IPS-18a (cell line): ENCODE data around the gene KIFAP3.
A peak's percentile ranks its signal among the peaks of the same experiment; 100 is the strongest.
"Not testable (repeated sequence)": the region's sequence is repeated elsewhere in the genome, so short reads cannot be mapped to it uniquely, and the experiment has no call there.

Experiments used
- H3K27ac ChIP-seq: one replicate; pipeline ENCODE4 v1.5.1; 2013; ENCODE audit warnings: low read length
- H3K27me3 ChIP-seq: one replicate; pipeline ENCODE4 v1.6.1; 2013; ENCODE audit warnings: mild to moderate bottlenecking, low read length; ENCODE audit not compliant: control insufficient read depth, insufficient read depth
- H3K36me3 ChIP-seq: one replicate; pipeline ENCODE4 v1.6.1; 2013; ENCODE audit warnings: low read depth, low read length; ENCODE audit not compliant: control insufficient read depth
- H3K4me1 ChIP-seq: one replicate; pipeline ENCODE4 v1.6.1; 2013; ENCODE audit warnings: low read depth, low read length; ENCODE audit not compliant: control insufficient read depth
- H3K4me3 ChIP-seq: one replicate; pipeline ENCODE4 v1.5.1; 2013; ENCODE audit warnings: low read length
- H3K9ac ChIP-seq: one replicate; pipeline ENCODE4 v1.6.1; 2013; ENCODE audit warnings: mild to moderate bottlenecking, low read length, moderate library complexity
- H3K9me3 ChIP-seq: one replicate; pipeline ENCODE4 v1.6.1; 2013; ENCODE audit warnings: low read depth, low read length; ENCODE audit not compliant: control insufficient read depth

The KIFAP3 gene

DNA sequence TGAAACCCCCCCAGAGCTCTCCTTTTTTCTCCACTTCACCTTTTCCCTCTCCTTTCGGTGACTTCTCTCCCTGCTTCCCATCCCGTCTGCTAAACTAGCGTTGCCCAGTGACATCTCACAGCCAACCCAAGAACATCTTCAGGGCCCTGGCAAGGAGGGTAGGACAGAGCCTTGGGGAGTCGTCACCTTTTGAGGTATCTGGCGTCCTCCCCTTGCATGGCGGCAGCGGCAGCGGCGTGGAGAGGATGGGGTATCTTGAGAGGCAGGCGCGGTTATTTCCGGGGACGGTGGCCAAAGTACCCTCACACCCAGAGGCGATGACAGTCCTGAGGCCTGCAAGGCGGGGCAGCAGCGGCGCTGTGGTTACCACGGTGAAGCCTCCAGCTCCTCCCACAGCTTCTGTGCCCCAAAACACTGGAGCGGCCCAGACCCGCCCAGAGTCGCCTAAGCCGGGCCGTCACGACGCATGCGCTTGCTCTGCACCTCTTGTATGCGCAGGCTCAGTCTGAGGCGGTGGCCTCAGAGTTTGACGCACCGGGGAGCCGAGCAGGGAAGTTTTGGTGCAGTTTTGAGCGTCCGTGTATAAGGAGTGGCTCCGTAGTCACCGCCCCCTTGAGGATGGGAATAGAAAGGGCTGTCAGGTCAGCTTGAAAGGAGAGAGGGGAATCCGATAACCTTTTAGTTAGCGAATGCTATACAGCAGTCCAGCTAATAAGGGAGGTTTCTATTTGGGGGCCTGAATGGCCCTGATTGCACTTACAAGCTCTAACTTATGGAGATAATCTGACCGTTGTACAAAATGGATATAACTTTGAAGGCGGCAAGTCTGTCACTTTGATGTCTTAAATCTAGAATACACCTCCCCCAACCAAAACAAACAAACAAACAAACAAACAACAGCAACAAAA, at the start of gene KIFAP3:
Gene KIFAP3 (minus strand): TSS at position 446 of the 908 bp plus-strand sequence. CDS start 228 bp downstream, at position 218.
- Histone ChIP-seq H3K4me1 (peaks cover 5% of the 10 kb centered on the region), H3K9ac (no peak within 1 kb of the TSS), H3K9me3 (peaks cover 4% of the 10 kb centered on the region), H3K27ac (no peak within 1 kb of the TSS), H3K27me3 (no peaks in the 10 kb centered on the region), H3K36me3 (no peaks in the 10 kb centered on the region), H3K4me3 (peak within 1 kb of the TSS; percentile 83)

DNA sequence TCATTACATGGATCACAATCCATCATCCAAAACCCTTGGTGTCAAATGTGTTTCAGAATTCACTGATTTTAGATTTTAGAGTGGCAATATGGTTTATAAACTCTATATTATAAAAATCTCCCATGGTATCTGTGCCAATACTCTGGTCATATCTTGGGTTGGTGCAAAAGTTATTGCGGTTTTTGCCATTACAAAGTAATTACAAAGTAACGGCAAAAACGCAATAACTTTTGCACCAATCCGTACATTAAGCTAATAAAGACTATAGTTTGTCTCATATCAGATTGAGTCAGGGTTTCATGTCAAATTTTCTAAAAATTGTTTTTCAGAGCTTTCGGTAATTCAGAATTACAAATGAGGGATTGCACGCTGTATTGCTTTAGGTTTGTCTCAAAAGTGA, 47.9 kb upstream of the KIFAP3 start:
- Histone ChIP-seq H3K9ac (no peak overlapping the region), H3K36me3 (no peaks in the 10 kb centered on the region), H3K27me3 (no peaks in the 10 kb centered on the region), H3K4me3 (no peak overlapping the region), H3K9me3 (no peaks in the 10 kb centered on the region), H3K4me1 (peaks cover 7% of the 10 kb centered on the region), H3K27ac (no peak overlapping the region)

GRCh38 chr1:170114906-170115305, 40.4 kb upstream of the KIFAP3 start:
- Histone ChIP-seq H3K9me3 (peaks cover 5% of the 10 kb centered on the region), H3K9ac (no peak overlapping the region), H3K27ac (no peak overlapping the region), H3K4me3 (no peak overlapping the region), H3K27me3 (no peaks in the 10 kb centered on the region), H3K4me1 (no peaks in the 10 kb centered on the region), H3K36me3 (no peaks in the 10 kb centered on the region)

- not testable (repeated sequence) for H3K9ac ChIP-seq, H3K9me3 ChIP-seq, H3K27ac ChIP-seq, H3K4me3 ChIP-seq, H3K4me1 ChIP-seq, H3K36me3 ChIP-seq, H3K27me3 ChIP-seq
Observed at GRCh38 chr1:170113140-170113539, 38.6 kb upstream of the KIFAP3 start.

- no peak overlapping the region for H3K4me3 ChIP-seq
- no peaks in the 10 kb centered on the region for H3K4me1 ChIP-seq
- H3K9me3 ChIP-seq: no peaks in the 10 kb centered on the region
- H3K27ac ChIP-seq: no peak overlapping the region
- no peaks in the 10 kb centered on the region for H3K27me3 ChIP-seq
- no peak overlapping the region for H3K9ac ChIP-seq
- no peaks in the 10 kb centered on the region for H3K36me3 ChIP-seq
Observed at GRCh38 chr1:170097449-170097948, 23.0 kb upstream of the KIFAP3 start.

DNA sequence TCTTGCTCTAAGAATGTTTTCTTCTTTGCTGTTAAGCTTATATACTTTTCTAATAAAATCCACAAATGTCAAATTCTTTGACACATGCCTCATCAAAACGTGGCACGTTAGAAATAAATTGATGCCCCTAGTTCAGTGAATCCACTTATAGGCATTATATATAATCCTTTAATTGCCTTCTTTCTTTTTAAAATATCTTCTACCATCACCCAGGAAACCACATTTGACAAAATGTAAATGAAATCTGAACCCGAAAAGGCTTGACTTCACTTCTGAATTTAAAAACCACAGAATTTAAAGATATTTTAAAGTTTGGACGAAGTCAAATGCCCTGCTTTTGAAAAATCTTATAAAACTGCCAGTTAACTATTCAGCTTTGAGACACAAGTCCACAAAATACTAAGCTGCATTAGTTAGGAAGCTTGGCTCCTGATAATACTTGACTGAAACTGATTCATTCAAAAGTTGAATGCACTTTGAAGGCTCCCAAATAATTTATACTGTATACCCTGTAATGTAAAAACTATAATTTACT, 22.4 kb upstream of the KIFAP3 start:
- no peaks in the 10 kb centered on the region for H3K9me3 ChIP-seq
- no peak overlapping the region for H3K4me3 ChIP-seq
- H3K4me1 ChIP-seq: no peaks in the 10 kb centered on the region
- H3K27me3 ChIP-seq: no peaks in the 10 kb centered on the region
- no peaks in the 10 kb centered on the region for H3K36me3 ChIP-seq
- no peak overlapping the region for H3K9ac ChIP-seq
- no peak overlapping the region for H3K27ac ChIP-seq

DNA sequence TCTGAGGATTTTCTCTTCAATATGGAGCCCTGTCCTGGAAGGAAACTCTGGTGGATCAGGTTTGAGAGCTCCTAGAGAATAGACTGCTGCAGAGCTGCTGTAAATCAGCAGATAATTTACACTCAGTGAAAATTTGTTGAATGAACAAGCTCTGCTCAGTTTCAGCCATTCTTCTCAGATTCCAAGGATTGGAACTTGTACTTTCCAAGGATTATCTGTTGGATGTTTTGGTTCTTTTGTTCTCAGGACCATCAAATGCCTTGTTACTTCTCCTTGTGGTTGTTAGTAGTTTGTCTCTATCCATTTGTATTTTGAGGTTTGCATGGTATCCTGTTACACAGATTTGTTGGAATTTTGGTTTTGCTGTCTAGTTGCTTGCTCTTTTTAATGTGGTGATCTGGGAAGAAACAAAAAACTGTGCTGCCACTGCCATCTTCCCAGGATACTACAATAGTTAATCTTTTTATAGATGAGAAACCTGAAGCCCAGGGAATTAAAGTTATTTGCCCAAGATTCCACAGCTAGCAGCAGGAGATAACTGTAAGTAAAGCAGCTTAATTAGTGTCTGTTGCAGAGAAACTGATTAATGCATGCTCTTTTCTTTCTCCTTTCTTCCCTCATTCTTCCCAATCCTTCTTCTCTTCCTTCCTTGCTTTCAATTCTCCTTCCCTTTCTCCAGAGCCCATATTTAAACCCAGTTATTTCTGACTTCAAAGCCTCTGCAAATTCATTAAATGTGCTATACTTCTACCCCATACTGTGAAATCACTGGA, 21.7 kb upstream of the KIFAP3 start:
- Histone ChIP-seq H3K4me3 (no peak overlapping the region), H3K9me3 (no peaks in the 10 kb centered on the region), H3K27me3 (no peaks in the 10 kb centered on the region), H3K4me1 (no peaks in the 10 kb centered on the region), H3K36me3 (no peaks in the 10 kb centered on the region), H3K27ac (no peak overlapping the region), H3K9ac (no peak overlapping the region)

- not testable (repeated sequence) for H3K36me3 ChIP-seq, H3K27ac ChIP-seq, H3K9me3 ChIP-seq, H3K4me1 ChIP-seq, H3K27me3 ChIP-seq
- Histone ChIP-seq H3K4me3 (peak overlapping the region; percentile 58), H3K9ac (peak overlapping the region; percentile 52)
Observed at GRCh38 chr1:170094697-170095616, 20.5 kb upstream of the KIFAP3 start.

DNA sequence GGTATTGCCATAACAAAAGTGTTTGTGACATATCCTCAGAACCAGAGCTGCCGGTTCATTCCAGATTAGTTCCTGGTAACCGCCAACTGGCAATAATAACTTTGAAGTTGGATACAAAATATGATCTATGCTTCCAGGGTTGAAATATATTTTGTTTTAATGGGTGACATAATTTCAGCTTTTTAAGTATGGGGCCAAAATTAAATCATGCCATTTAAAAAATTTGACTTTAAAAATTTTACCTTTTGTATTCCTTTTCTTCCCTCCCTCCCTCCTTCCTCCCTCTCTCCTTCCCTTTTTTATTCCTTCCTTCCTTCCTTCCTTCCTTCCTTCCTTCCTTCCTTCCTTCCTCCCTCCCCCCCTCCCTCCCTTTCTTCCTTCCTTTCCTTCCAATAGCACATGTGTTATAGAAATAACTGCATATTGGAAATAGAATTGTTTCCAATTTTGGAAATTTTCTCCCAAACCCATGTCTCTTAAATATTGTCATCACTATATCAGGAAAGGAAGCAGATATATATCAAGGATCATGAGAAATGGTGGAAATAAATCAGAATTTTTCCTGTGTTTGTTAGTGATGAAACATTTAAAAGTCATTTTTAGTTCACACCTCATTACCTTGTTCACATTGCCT, 12.0 kb upstream of the KIFAP3 start:
- no peaks in the 10 kb centered on the region for H3K36me3 ChIP-seq
- H3K4me1 ChIP-seq: no peaks in the 10 kb centered on the region
- no peaks in the 10 kb centered on the region for H3K27me3 ChIP-seq
- no peaks in the 10 kb centered on the region for H3K9me3 ChIP-seq
- no peak overlapping the region for H3K27ac ChIP-seq
- H3K4me3 ChIP-seq: no peak overlapping the region
- no peak overlapping the region for H3K9ac ChIP-seq

DNA sequence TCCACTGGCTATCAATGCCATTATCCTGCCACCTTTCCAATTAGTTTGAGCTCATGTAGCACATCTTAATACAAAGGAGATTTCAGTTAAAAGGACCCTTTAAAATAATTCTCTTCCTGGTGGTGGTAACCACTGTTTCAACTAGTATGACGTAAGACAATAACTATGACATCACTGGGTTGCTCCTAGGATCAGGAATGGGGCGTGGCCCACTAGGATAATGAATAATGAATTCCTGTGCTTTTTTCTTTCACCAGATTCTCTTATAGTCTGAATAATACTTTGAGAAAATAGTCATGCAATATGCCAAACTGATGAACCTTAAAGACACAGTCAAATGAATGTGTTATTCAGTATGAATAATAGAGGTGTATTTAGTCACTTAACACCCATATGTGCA, 10.6 kb upstream of the KIFAP3 start:
- Histone ChIP-seq H3K9ac (no peak overlapping the region), H3K9me3 (no peaks in the 10 kb centered on the region), H3K4me1 (no peaks in the 10 kb centered on the region), H3K36me3 (no peaks in the 10 kb centered on the region), H3K4me3 (no peak overlapping the region), H3K27ac (no peak overlapping the region), H3K27me3 (no peaks in the 10 kb centered on the region)
